Measurements from ENCODE around the gene ADCY10. TPM values are rescaled to one million over a fixed set of nuclear protein-coding genes. Genes with fewer than 3 reads are reported as not detected.
A peak's percentile ranks its signal among the peaks of the same experiment; 100 is the strongest.

Gene ADCY10
- total and polyA plus RNA-seq, 12 donors, result 0.10 to 0.70 (median 0.17) TPM

DNA sequence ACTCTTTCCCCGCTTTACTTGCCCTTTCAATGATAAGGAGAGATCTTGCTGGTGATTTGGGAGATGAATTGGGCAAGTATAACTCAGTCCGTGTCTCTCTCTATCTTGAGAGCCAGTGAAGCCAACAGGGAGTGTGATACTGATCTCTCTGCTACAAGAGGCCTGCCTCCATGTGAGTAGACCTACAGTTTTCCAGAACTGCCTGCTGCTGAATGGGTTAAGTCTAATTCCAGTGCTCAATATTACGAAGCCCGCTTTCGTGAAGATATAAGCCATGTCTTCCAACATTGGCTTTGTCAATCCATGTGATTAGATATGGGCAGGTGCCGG, 92.6 kb downstream of the ADCY10 start:
- H3K36me3 ChIP-seq, result no peaks in the 10 kb centered on the region
- no peak overlapping the region for H3K4me3 ChIP-seq
- TF ChIP-seq, protein P1, sequence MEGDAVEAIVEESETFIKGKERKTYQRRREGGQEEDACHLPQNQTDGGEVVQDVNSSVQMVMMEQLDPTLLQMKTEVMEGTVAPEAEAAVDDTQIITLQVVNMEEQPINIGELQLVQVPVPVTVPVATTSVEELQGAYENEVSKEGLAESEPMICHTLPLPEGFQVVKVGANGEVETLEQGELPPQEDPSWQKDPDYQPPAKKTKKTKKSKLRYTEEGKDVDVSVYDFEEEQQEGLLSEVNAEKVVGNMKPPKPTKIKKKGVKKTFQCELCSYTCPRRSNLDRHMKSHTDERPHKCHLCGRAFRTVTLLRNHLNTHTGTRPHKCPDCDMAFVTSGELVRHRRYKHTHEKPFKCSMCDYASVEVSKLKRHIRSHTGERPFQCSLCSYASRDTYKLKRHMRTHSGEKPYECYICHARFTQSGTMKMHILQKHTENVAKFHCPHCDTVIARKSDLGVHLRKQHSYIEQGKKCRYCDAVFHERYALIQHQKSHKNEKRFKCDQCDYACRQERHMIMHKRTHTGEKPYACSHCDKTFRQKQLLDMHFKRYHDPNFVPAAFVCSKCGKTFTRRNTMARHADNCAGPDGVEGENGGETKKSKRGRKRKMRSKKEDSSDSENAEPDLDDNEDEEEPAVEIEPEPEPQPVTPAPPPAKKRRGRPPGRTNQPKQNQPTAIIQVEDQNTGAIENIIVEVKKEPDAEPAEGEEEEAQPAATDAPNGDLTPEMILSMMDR (IDR thresholded peaks at IDR 0.05), result no peak
- no peak for DNase-seq
- WGBS, 2 donors, result 93 to 94% methylated on average over 6 of the region's 6 CpGs
- H3K27ac ChIP-seq, result no peak overlapping the region
- peaks cover 0 to 14% (median 10%) of the 10 kb centered on the region in 9 donors for H3K4me1 ChIP-seq
- ATAC-seq, result no peak
- intact Hi-C loops (cut with DNase I), result loop anchor here in 1 of 10 donors (10.0 kb wide), 1 partner anchor 103 kb away; no protein-coding TSS in a partner anchor
- peaks cover 0 to 2% (median 0%) of the 10 kb centered on the region in 11 donors for H3K9me3 ChIP-seq
- no peaks in the 10 kb centered on the region for H3K27me3 ChIP-seq

DNA sequence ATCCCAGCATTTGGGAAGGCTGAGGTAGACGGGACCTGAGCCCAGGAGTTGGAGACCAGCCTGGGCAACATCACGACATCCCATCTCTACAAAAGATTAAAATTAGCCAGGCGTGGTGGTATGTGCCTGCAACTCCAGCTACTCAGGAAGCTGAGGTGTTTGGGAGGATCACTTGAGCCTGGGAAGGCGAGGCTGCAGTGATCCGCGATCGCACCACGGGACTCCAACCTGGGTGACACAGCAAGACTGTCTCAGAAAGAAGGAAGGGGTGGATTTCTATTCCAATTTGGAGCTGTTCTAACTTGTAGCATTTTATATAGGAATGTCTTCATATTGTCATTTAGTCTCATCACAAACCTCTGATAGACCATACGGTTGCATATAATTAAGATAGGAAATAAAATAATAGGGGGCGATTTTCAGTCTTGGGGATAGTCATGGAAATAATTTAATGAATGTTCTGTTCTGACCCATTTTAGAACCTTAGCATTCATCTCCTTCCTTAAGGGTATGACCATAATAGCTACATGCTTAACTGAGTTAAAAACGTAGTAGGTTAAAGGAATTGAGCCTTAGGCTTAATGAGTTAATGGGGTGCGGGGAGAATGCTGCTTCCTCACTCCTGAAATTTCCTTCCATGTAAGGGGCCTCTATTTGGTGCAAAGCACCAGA, 93.1 kb downstream of the ADCY10 start:
- intact Hi-C loops (cut with DNase I), result loop anchor here in 1 of 10 donors (10.0 kb wide), 1 partner anchor 104 kb away; no protein-coding TSS in a partner anchor
- TF ChIP-seq, protein P1 (IDR thresholded peaks at IDR 0.05), result no peak
- ATAC-seq, result no peak

DNA sequence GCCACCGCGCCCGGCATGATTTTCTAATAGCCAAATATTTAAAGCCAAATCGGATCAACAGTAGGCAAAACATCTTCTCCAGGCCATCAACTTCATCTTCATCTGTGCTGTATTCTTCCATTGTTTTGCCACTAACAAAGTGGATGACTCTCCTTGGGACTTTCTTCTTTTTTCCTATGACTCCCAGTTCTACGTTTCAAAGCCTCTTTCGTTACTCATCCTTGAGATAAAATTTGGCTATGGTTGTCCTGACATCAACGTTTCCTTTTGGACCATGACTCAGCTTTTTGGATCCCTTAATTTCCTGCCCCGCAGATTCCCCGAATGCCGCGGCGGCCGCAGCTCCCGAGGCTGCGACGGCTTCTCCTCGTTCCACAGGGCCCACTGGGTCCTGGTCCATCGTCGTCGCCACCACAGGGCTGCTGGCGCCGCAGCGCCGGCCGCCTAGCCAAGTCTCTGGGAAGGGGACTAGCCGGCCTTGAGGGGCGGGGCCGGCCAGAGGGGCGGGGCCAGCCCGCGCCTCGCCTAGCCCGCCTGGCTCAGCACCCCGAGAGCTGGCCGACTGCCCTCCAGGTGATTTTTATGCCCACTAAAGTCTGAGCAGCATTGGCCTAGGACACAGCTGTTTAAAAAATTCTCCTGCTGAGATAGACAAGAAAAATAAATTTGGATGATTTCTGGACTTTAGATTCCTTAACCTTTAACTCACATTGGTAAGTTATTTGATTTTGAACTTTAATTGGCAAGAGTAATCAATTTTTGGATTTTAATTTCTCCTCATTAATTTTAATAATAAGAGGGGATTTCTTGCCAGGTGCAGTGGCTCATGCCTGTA, 93.9 kb downstream of the ADCY10 start:
- 10 to 11% methylated on average over 35 of the region's 35 CpGs for WGBS, 2 donors
- Histone ChIP-seq H3K4me1 (peaks cover 0 to 14% (median 10%) of the 10 kb centered on the region in 9 donors), H3K4me3 (peak overlapping the region in 9 of 10 donors; percentile 12 to 48 (median 46)), H3K36me3 (no peaks in the 10 kb centered on the region), H3K9me3 (peaks cover 0 to 14% (median 10%) of the 10 kb centered on the region in 11 donors), H3K27me3 (no peaks in the 10 kb centered on the region), H3K27ac (peak overlapping the region in 9 of 10 donors; percentile 61 to 85 (median 79))
- intact Hi-C loops (cut with DNase I), result loop anchor here in 2 of 10 donors (10.0 kb wide), 2 partner anchors 105 to 235 kb away; no protein-coding TSS in a partner anchor
- TF ChIP-seq, protein P1 (IDR thresholded peaks at IDR 0.05), result peak in 1 of 9 donors; percentile 8
- peak; percentile 75 to 82 for DNase-seq
- peak; percentile 95 to 99 (median 98) for ATAC-seq

More for the DNA sequence above, 93.1 kb downstream of the ADCY10 start:
- H3K4me1 ChIP-seq, result peaks cover 0 to 14% (median 10%) of the 10 kb centered on the region in 9 donors
- H3K36me3 ChIP-seq, result no peaks in the 10 kb centered on the region
- peak overlapping the region in 3 of 10 donors; percentile 47 to 48 (median 48) for H3K4me3 ChIP-seq
- peak overlapping the region in 5 of 10 donors; percentile 77 to 85 (median 85) for H3K27ac ChIP-seq
- DNase-seq, result no peak
- H3K9me3 ChIP-seq, result peaks cover 0 to 7% (median 2%) of the 10 kb centered on the region in 11 donors
- 90 to 91% methylated on average over 12 of the region's 12 CpGs for WGBS, 2 donors
- H3K27me3 ChIP-seq, result no peaks in the 10 kb centered on the region

DNA sequence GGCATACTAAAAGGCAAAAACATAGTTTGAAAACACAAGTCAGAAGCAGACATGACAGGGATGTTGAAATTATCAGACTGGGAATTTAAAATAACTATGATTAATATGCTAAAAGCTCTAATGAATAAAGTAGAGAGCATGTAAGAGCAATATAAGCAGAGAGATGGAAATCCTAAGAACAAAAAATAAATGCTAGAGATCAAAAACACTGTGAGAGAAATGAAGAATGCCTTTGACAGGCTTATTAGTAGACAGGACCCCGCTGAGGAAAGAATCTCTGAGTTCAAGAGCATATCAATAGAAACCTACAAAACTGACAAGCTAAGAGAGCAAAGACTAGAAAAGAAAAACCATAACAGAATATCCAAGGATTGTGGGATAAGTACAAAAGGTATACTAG, 98.3 kb downstream of the ADCY10 start:
- Histone ChIP-seq H3K4me1 (peaks cover 0 to 14% (median 9%) of the 10 kb centered on the region in 9 donors), H3K27ac (no peak overlapping the region), H3K4me3 (no peak overlapping the region), H3K27me3 (no peaks in the 10 kb centered on the region), H3K9me3 (peaks cover 0 to 36% (median 19%) of the 10 kb centered on the region in 11 donors), H3K36me3 (no peaks in the 10 kb centered on the region)
- 95 to 96% methylated on average over 1 of the region's 1 CpG for WGBS, 2 donors
- intact Hi-C loops (cut with DNase I), result loop anchor here in 1 of 10 donors (10.0 kb wide), 1 partner anchor 231 kb away; no protein-coding TSS in a partner anchor
- no peak for DNase-seq
- no peak for ATAC-seq
- TF ChIP-seq, protein P1 (IDR thresholded peaks at IDR 0.05), result no peak

Data from heart right ventricle (tissue), 16 donors.